ENCODE results near the gene LAMA3.

Gene LAMA3

GRCh38 chr18:23970161-23971096, 281.2 kb downstream of the LAMA3 start:
- Histone ChIP-seq H3K9me3 (ENCODE audit: low read length) (no peaks in the 10 kb centered on the region), H3K4me1 (ENCODE audit: insufficient read depth, low read length) (peaks cover 7% of the 10 kb centered on the region), H3K4me3 (ENCODE audit: low read length) (no peak overlapping the region), H3K36me3 (ENCODE audit: insufficient read depth, low read length) (no peaks in the 10 kb centered on the region), H2AFZ (ENCODE audit: low read depth, low read length) (no peak overlapping the region), H3K27me3 (ENCODE audit: insufficient read depth, low read length) (no peaks in the 10 kb centered on the region)

GRCh38 chr18:23971097-23971440, 281.8 kb downstream of the LAMA3 start:
- no peak overlapping the region for H3K4me3 ChIP-seq (ENCODE audit: low read length)

DNA sequence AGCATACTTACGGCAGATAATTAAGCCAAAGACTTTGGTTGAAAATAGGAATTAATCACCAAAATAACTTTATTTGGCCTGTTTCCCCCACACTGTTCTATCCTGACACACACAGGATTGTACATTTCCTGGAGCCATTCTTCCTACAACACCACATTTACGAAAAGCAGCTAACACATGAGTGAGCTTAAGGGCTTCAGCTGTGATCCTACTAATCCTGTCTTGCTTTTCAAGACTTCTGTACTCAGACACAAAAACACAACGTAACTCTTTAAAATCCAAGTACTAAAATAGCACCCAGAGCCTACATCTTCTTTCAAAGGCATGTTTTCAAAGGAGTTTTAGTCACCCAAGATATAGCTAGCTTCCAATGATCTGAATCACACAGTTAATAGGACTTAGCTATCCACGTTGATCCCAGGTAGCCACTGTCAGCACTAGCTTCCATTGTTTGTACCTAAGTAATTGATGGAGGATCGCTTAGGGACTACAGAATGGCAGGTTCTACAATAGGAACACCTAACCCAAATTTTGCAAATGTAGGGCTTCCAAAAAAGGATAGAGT, 282.5 kb downstream of the LAMA3 start:
- Histone ChIP-seq H3K9me3 (ENCODE audit: low read length) (no peaks in the 10 kb centered on the region), H2AFZ (ENCODE audit: low read depth, low read length) (no peak overlapping the region), H3K27me3 (ENCODE audit: insufficient read depth, low read length) (no peaks in the 10 kb centered on the region), H3K36me3 (ENCODE audit: insufficient read depth, low read length) (no peaks in the 10 kb centered on the region), H3K4me1 (ENCODE audit: insufficient read depth, low read length) (peaks cover 7% of the 10 kb centered on the region), H3K4me3 (ENCODE audit: low read length) (no peak overlapping the region)

More at GRCh38 chr18:23971097-23971440, 281.8 kb downstream of the LAMA3 start:
- H3K9me3 ChIP-seq (ENCODE audit: low read length): no peaks in the 10 kb centered on the region
- H3K36me3 ChIP-seq (ENCODE audit: insufficient read depth, low read length): no peaks in the 10 kb centered on the region
- H2AFZ ChIP-seq (ENCODE audit: low read depth, low read length): no peak overlapping the region
- peaks cover 7% of the 10 kb centered on the region for H3K4me1 ChIP-seq (ENCODE audit: insufficient read depth, low read length)
- no peaks in the 10 kb centered on the region for H3K27me3 ChIP-seq (ENCODE audit: insufficient read depth, low read length)

- Histone ChIP-seq H3K4me3 (ENCODE audit: low read length) (no peak overlapping the region), H3K27me3 (ENCODE audit: insufficient read depth, low read length) (no peaks in the 10 kb centered on the region), H3K36me3 (ENCODE audit: insufficient read depth, low read length) (no peaks in the 10 kb centered on the region), H2AFZ (ENCODE audit: low read depth, low read length) (no peak overlapping the region), H3K9me3 (ENCODE audit: low read length) (no peaks in the 10 kb centered on the region), H3K4me1 (ENCODE audit: insufficient read depth, low read length) (peaks cover 7% of the 10 kb centered on the region)
These were observed 283.2 kb downstream of the LAMA3 start for GRCh38 chr18:23972453-23972852.

GRCh38 chr18:23977103-23977502, 287.9 kb downstream of the LAMA3 start:
- Histone ChIP-seq H3K9me3 (ENCODE audit: low read length) (no peaks in the 10 kb centered on the region), H2AFZ (ENCODE audit: low read depth, low read length) (no peak overlapping the region), H3K36me3 (ENCODE audit: insufficient read depth, low read length) (no peaks in the 10 kb centered on the region), H3K4me1 (ENCODE audit: insufficient read depth, low read length) (peaks cover 14% of the 10 kb centered on the region), H3K4me3 (ENCODE audit: low read length) (no peak overlapping the region), H3K27me3 (ENCODE audit: insufficient read depth, low read length) (no peaks in the 10 kb centered on the region)

GRCh38 chr18:23977719-23978483, 288.6 kb downstream of the LAMA3 start:
- Histone ChIP-seq H3K9me3 (ENCODE audit: low read length) (no peaks in the 10 kb centered on the region), H3K4me3 (ENCODE audit: low read length) (no peak overlapping the region), H3K4me1 (ENCODE audit: insufficient read depth, low read length) (peaks cover 21% of the 10 kb centered on the region), H3K27me3 (ENCODE audit: insufficient read depth, low read length) (no peaks in the 10 kb centered on the region), H2AFZ (ENCODE audit: low read depth, low read length) (no peak overlapping the region), H3K36me3 (ENCODE audit: insufficient read depth, low read length) (no peaks in the 10 kb centered on the region)

GRCh38 chr18:23981369-23981980, 292.2 kb downstream of the LAMA3 start:
- Histone ChIP-seq H3K4me3 (ENCODE audit: low read length) (no peak overlapping the region), H2AFZ (ENCODE audit: low read depth, low read length) (no peak overlapping the region)

GRCh38 chr18:23982155-23983079, 293.2 kb downstream of the LAMA3 start:
- peak overlapping the region; percentile 27 for H3K4me3 ChIP-seq (ENCODE audit: low read length)
- H3K9me3 ChIP-seq (ENCODE audit: low read length): no peaks in the 10 kb centered on the region
- no peaks in the 10 kb centered on the region for H3K36me3 ChIP-seq (ENCODE audit: insufficient read depth, low read length)
- peaks cover 21% of the 10 kb centered on the region for H3K4me1 ChIP-seq (ENCODE audit: insufficient read depth, low read length)
- peaks cover 3% of the 10 kb centered on the region for H3K27me3 ChIP-seq (ENCODE audit: insufficient read depth, low read length)
- peak overlapping the region; percentile 56 for H2AFZ ChIP-seq (ENCODE audit: low read depth, low read length)

More at GRCh38 chr18:23981369-23981980, 292.2 kb downstream of the LAMA3 start:
- Histone ChIP-seq H3K9me3 (ENCODE audit: low read length) (no peaks in the 10 kb centered on the region), H3K36me3 (ENCODE audit: insufficient read depth, low read length) (no peaks in the 10 kb centered on the region), H3K4me1 (ENCODE audit: insufficient read depth, low read length) (peaks cover 21% of the 10 kb centered on the region), H3K27me3 (ENCODE audit: insufficient read depth, low read length) (peaks cover 3% of the 10 kb centered on the region)

DNA sequence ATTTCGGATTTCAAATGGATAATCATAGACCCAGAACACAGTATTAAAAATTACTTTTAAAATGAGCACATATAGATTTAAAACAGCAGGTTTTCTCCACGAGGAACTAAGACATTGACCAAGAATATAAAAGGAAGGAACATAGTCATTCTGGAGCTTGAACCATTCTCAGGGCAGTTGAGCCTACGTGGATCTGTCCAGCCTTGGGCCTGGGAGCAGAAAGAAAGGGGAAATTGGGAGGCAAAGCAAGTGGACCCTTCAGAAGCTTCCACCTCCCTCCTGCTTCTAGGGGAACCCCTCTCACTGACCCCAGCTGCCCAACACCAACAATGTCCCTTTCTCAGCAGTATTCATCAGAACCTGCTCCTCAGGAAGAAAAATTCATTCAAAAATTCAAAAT, 293.9 kb downstream of the LAMA3 start:
- H3K27me3 ChIP-seq (ENCODE audit: insufficient read depth, low read length): peaks cover 3% of the 10 kb centered on the region
- peaks cover 20% of the 10 kb centered on the region for H3K4me1 ChIP-seq (ENCODE audit: insufficient read depth, low read length)
- H3K4me3 ChIP-seq (ENCODE audit: low read length): no peak overlapping the region
- H3K36me3 ChIP-seq (ENCODE audit: insufficient read depth, low read length): no peaks in the 10 kb centered on the region
- no peak overlapping the region for H2AFZ ChIP-seq (ENCODE audit: low read depth, low read length)
- H3K9me3 ChIP-seq (ENCODE audit: low read length): no peaks in the 10 kb centered on the region

DNA sequence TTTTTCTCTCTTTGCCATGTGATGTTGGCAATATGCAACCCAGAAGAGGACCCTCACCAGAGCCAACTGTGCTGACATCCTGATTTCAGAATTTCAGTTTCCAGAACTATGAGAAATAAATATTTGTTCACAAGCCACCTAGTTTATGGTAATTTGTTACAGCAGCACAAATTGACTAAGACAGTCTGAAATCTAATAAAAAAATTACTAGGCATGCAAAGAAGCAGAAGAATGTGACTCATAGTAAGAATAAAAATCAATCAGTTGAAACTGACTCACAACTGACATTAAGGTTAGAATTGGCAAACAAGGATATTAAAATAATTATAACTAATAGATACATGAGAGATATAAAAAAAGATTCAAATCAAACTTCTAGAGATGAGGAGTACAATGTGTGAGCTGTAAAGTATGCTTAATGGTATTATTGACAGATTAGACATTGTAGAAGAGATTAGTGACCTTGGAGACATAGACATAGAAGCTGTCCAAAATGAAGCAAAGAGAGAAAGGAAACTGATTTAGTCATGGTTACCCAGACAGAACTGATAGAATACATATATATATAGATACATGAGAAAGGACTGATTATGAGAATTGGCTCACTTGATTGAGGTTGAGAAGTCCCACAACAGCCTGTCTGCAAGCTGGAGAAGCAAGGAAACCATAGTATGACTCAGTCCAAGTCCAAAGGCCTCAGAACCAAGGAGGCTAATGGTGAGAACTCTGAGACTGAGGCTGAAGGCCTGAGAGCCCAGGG, 297.5 kb downstream of the LAMA3 start:
- Histone ChIP-seq H3K27me3 (ENCODE audit: insufficient read depth, low read length) (peaks cover 3% of the 10 kb centered on the region), H3K36me3 (ENCODE audit: insufficient read depth, low read length) (no peaks in the 10 kb centered on the region), H3K4me1 (ENCODE audit: insufficient read depth, low read length) (peaks cover 10% of the 10 kb centered on the region), H2AFZ (ENCODE audit: low read depth, low read length) (no peak overlapping the region), H3K4me3 (ENCODE audit: low read length) (no peak overlapping the region), H3K9me3 (ENCODE audit: low read length) (no peaks in the 10 kb centered on the region)

DNA sequence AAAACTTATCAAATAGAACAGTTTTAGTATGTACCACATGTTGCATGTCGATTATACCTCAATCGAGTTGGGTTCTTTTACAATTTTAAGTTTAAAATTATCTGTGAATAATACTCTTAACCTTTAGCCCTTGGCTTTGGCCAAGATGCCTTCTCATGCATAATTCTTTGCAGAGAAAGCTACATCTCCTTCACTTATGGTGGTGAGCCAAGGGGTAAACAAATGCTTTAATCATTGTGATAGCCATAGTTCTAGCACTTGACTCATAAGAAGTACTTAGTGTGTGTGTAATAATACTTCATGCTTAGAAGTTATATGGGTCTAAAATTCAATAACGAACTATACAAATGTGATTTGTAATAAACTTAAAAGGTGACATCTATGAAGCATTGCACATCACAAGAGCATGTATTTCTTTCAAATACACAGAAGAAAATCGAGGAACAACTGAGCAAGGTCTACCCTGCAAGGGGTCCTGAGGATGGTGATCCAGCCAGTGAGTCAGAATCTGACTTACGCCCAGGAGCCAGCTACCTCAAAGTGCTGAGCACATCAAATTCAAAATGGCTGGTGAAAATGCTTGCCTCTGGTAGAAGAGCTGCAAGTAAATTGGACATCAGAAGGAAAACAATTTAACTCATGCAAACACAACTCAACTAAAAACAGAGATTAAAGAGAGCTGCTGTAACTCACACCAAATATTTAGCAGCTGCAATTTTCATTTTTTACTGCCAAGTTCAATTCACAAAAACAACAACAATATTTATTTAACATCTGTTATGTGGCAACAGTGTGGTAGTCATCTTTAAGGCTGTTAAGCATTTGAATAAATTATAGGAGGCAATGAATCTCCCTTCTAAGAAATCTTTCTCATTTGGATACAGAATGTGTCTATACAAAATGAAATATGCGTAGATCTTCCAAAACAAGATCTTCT, 301.5 kb downstream of the LAMA3 start:
- no peak overlapping the region for H3K4me3 ChIP-seq (ENCODE audit: low read length)
- no peaks in the 10 kb centered on the region for H3K36me3 ChIP-seq (ENCODE audit: insufficient read depth, low read length)
- H3K4me1 ChIP-seq (ENCODE audit: insufficient read depth, low read length): no peaks in the 10 kb centered on the region
- no peaks in the 10 kb centered on the region for H3K9me3 ChIP-seq (ENCODE audit: low read length)
- H2AFZ ChIP-seq (ENCODE audit: low read depth, low read length): no peak overlapping the region
- peaks cover 13% of the 10 kb centered on the region for H3K27me3 ChIP-seq (ENCODE audit: insufficient read depth, low read length)

All from neuron (in vitro differentiated cells).